NB4 (cell line): ENCODE data around the gene LALBA.
"Not testable (repeated sequence)": the region's sequence is repeated elsewhere in the genome, so short reads cannot be mapped to it uniquely, and the experiment has no call there.

Experiments
- MYC ChIP-seq: IDR thresholded peaks from 2 replicates; pipeline ENCODE4 v1.6.1; 2011; ENCODE audit warnings: low read depth, low read length
- POLR2A ChIP-seq: IDR thresholded peaks from 2 replicates; pipeline ENCODE4 v1.6.1; 2011; ENCODE audit warnings: mild to moderate bottlenecking; ENCODE audit not compliant: insufficient read length; ENCODE audit errors: extremely low read depth
- TF ChIP-seq, protein P1 (sequence below): IDR thresholded peaks from one replicate; pipeline ENCODE4 v1.5.1; 2012; ENCODE audit warnings: low read depth, low read length
- TF ChIP-seq, protein P2 (sequence below): IDR thresholded peaks from 2 replicates; pipeline ENCODE4 v1.6.1; 2011; ENCODE audit warnings: low read depth, low read length

DNA sequence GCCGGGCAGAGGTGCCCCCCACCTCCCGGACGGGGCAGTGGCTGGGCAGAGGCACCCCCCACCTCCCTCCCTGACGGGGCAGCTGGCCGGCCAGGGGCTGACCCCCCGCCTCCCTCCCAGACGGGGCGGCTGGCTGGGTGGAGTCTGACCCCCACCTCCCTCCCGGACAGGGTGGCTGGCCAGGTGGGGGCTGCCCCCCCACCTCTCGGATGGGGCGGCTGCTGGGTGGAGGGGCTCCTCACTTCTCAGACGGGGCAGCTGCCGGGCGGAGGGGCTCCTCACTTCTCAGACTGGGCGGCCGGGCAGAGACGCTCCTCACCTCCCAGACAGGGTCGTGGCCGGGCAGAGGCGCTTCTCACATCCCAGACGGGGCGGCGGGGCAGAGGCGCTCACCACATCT lies 49.5 kb downstream of the LALBA start:
- TF ChIP-seq, protein P1, sequence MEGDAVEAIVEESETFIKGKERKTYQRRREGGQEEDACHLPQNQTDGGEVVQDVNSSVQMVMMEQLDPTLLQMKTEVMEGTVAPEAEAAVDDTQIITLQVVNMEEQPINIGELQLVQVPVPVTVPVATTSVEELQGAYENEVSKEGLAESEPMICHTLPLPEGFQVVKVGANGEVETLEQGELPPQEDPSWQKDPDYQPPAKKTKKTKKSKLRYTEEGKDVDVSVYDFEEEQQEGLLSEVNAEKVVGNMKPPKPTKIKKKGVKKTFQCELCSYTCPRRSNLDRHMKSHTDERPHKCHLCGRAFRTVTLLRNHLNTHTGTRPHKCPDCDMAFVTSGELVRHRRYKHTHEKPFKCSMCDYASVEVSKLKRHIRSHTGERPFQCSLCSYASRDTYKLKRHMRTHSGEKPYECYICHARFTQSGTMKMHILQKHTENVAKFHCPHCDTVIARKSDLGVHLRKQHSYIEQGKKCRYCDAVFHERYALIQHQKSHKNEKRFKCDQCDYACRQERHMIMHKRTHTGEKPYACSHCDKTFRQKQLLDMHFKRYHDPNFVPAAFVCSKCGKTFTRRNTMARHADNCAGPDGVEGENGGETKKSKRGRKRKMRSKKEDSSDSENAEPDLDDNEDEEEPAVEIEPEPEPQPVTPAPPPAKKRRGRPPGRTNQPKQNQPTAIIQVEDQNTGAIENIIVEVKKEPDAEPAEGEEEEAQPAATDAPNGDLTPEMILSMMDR, result not testable (repeated sequence)
- TF ChIP-seq POLR2A, MYC: not testable (repeated sequence)
- TF ChIP-seq, protein P2, sequence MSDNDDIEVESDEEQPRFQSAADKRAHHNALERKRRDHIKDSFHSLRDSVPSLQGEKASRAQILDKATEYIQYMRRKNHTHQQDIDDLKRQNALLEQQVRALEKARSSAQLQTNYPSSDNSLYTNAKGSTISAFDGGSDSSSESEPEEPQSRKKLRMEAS, result not testable (repeated sequence)
